Pancreas (tissue), 10 donors: ENCODE data around the gene SEC61B. TPM values are rescaled to one million over a fixed set of nuclear protein-coding genes. Genes with fewer than 3 reads are reported as not detected.

Source experiments
- ATAC-seq, 4 donors: fragments of 200-7000 bp; cut with Tn5 transposase; one replicate each; pipeline versions ENCODE4 v1.8.0 to v1.9.1; 2020; ENCODE audit warnings: mild to moderate bottlenecking in 4 of 4, moderate library complexity in 4 of 4
- DNase-seq, 6 donors: peaks; one replicate each; pipeline ENCODE4 v3.0.0-alpha.2; 2020
- FAIRE-seq: peaks from 2 replicates; lab custom pipeline; 2012; peaks lifted over from hg19 to GRCh38; lab: Jason Lieb, UNC
- H3K27ac ChIP-seq, 4 donors: fragments of 200-600 bp; sonication (generic); 1 replicate in 3 of 4; 2 replicates in 1 of 4; pipeline versions ENCODE4 v1.5.0 to v1.8.0; 2020
- H3K27me3 ChIP-seq, 4 donors: fragments of 200-600 bp; one replicate each; pipeline ENCODE4 v1.8.0; 2021
- H3K36me3 ChIP-seq, 3 donors: fragments of 200-600 bp; sonication (generic) in 1 of 3; one replicate each; pipeline versions ENCODE4 v1.5.0 to v1.8.0; 2020 to 2021
- H3K4me1 ChIP-seq, 3 donors: fragments of 200-600 bp; one replicate each; pipeline ENCODE4 v1.8.0; 2021
- H3K4me3 ChIP-seq, 4 donors: fragments of 200-600 bp; sonication (generic) in 2 of 4; one replicate each; pipeline versions ENCODE4 v1.5.0 to v1.8.0; 2020 to 2021
- H3K9me3 ChIP-seq, 4 donors: fragments of 200-600 bp; one replicate each; pipeline ENCODE4 v1.8.0; 2021
- CTCF ChIP-seq, 4 donors: fragments of 200-600 bp; sonication (generic) in 3 of 4; IDR thresholded peaks; one replicate each; pipeline versions ENCODE4 v1.5.0 to v1.8.0; 2021; ENCODE audit warnings: antibody characterized with exemption in 4 of 4
- WGBS, 2 donors: extraction: QIAGEN DNeasy Blood & Tissue Kit; methylation state at CpG; one replicate each; pipeline ENCODE4 v1.1.7; 2013; 5-methylcytosine and 5-hydroxymethylcytosine counted together
- intact Hi-C, 3 donors: fragments of 100-400 bp; cut with DNase I; formaldehyde crosslinking; loops; one replicate each; pipeline versions ENCODE4 v1.11.1 to v1.14.2; 2022
- polyA plus RNA-seq, 2 donors: library from polyadenylated mRNA; stranded (reverse); fragments of 200-250 nt; gene quantifications; one replicate each; pipeline ENCODE4 v1.2.3, GENCODE V29; 2013
- total RNA-seq, 6 donors: library from RNA; stranded (reverse); fragmentation: NEBNext Ultra II Directional in 4 of 6; extraction: Animal tissue kit (Norgen Biotek cat#: 25700) in 4 of 6; gene quantifications; one replicate each; pipeline versions ENCODE4 v1.2.1 to v1.2.4, GENCODE V29; 2021 to 2023
- donor health status: healthy with polysubstance abuse.
- donor health status: DM: no; HTN: no; CAD: no; lungs with moderate emphysema.
- donor health status: DM: no; HTN: no; CAD: no.
- donor health status: control.
- donor health status: control.
- donor health status: Bipolar disorder and iron deficiency.
- donor health status: DM: yes; HTN: yes; CAD: no.
- donor health status: DM: no; HTN: no; CAD: no.
- donor health status: DM: no; HTN: no; CAD: no.
- donor health status: DM: yes; HTN: yes; CAD: no.

SEC61B gene
- total and polyA plus RNA-seq, 8 donors: 117 to 355 (median 168) TPM

- TF ChIP-seq CTCF (IDR thresholded peaks at IDR 0.05): no peak
- 84 to 88% methylated on average over 17 of the region's 17 CpGs for WGBS, 2 donors
- FAIRE-seq (no peak), ATAC-seq (no peak), DNase-seq (no peak)
- no peaks in the 10 kb centered on the region for H3K36me3 ChIP-seq
- H3K4me1 ChIP-seq: no peaks in the 10 kb centered on the region
- no peak overlapping the region for H3K4me3 ChIP-seq
- intact Hi-C loops: no loop called here
- no peaks in the 10 kb centered on the region for H3K27me3 ChIP-seq
- no peak overlapping the region for H3K27ac ChIP-seq
- H3K9me3 ChIP-seq: no peaks in the 10 kb centered on the region
Measured at GRCh38 chr9:99178912-99179872, 42.9 kb upstream of the SEC61B start.

- H3K4me1 ChIP-seq: peaks cover 0 to 4% (median 0%) of the 10 kb centered on the region in 3 donors
- H3K27me3 ChIP-seq: no peaks in the 10 kb centered on the region
- WGBS, 2 donors: 95% methylated on average over 1 of the region's 1 CpG
- H3K36me3 ChIP-seq: no peaks in the 10 kb centered on the region
- no peak overlapping the region for H3K27ac ChIP-seq
- no peak overlapping the region for H3K4me3 ChIP-seq
- DNase-seq (no peak), ATAC-seq (no peak), FAIRE-seq (no peak)
- TF ChIP-seq CTCF (IDR thresholded peaks at IDR 0.05): no peak
- H3K9me3 ChIP-seq: no peaks in the 10 kb centered on the region
- intact Hi-C loops: loop anchor here in 1 of 3 donors (10.0 kb wide), 1 partner anchor 1415 kb away; no protein-coding TSS in a partner anchor
Measured at GRCh38 chr9:99180199-99180598, 41.9 kb upstream of the SEC61B start.

- ATAC-seq (no peak), FAIRE-seq (no peak), DNase-seq (no peak)
- no peak for TF ChIP-seq CTCF (IDR thresholded peaks at IDR 0.05)
- H3K27me3 ChIP-seq: no peaks in the 10 kb centered on the region
- H3K36me3 ChIP-seq: no peaks in the 10 kb centered on the region
- no peaks in the 10 kb centered on the region for H3K9me3 ChIP-seq
- H3K4me3 ChIP-seq: no peak overlapping the region
- whole genome bisulfite sequencing, 2 donors: 85% methylated on average over 9 of the region's 9 CpGs
- peaks cover 0 to 4% (median 0%) of the 10 kb centered on the region in 3 donors for H3K4me1 ChIP-seq
- intact Hi-C loops: loop anchor here in 1 of 3 donors (10.0 kb wide), 1 partner anchor 1414 kb away; no protein-coding TSS in a partner anchor
- H3K27ac ChIP-seq: no peak overlapping the region
Measured at GRCh38 chr9:99180662-99181061, 41.4 kb upstream of the SEC61B start.

- WGBS, 2 donors: 68 to 83% methylated on average over 2 of the region's 2 CpGs
- TF ChIP-seq CTCF (IDR thresholded peaks at IDR 0.05): no peak
- H3K36me3 ChIP-seq: no peaks in the 10 kb centered on the region
Measured at GRCh38 chr9:99181206-99181605, 40.9 kb upstream of the SEC61B start.

More at GRCh38 chr9:99181206-99181605, 40.9 kb upstream of the SEC61B start:
- ATAC-seq: no peak
- intact Hi-C loops: loop anchor here in 1 of 3 donors (10.0 kb wide), 1 partner anchor 1414 kb away; no protein-coding TSS in a partner anchor
- no peak for DNase-seq
- Histone ChIP-seq H3K4me1 (peaks cover 0 to 4% (median 0%) of the 10 kb centered on the region in 3 donors), H3K4me3 (no peak overlapping the region), H3K27ac (no peak overlapping the region), H3K9me3 (no peaks in the 10 kb centered on the region), H3K27me3 (no peaks in the 10 kb centered on the region)
- no peak for FAIRE-seq
